Neural crest cell (in vitro differentiated cells): ENCODE measurements around the gene MORC4. TPM values are rescaled to one million over a fixed set of nuclear protein-coding genes. Genes with fewer than 3 reads are reported as not detected.

Source experiments
- DNase-seq: peaks from one replicate; pipeline ENCODE4 v3.0.0; 2021; ENCODE audit warnings: low read depth, mixed read lengths, low spot score
- H3K27ac Mint-ChIP-seq: one replicate; pipeline ENCODE4 v1.8.0; 2021; ENCODE audit warnings: mild to moderate bottlenecking, mixed read lengths; ENCODE audit not compliant: unreplicated experiment
- H3K27me3 Mint-ChIP-seq: 2 replicates; pipeline ENCODE4 v1.8.0; 2021; ENCODE audit warnings: low read depth, mild to moderate bottlenecking, mixed read lengths
- H3K36me3 Mint-ChIP-seq: 2 replicates; pipeline ENCODE4 v1.8.0; 2021; ENCODE audit warnings: low read depth, mild to moderate bottlenecking, mixed read lengths
- H3K4me1 Mint-ChIP-seq: 2 replicates; pipeline ENCODE4 v1.8.0; 2021; ENCODE audit warnings: mixed read lengths
- H3K4me3 Mint-ChIP-seq: one replicate; pipeline ENCODE4 v1.8.0; 2021; ENCODE audit warnings: mild to moderate bottlenecking, mixed read lengths
- H3K9me3 Mint-ChIP-seq: 2 replicates; pipeline ENCODE4 v1.8.0; 2021; ENCODE audit warnings: mixed read lengths
- CTCF ChIP-seq: fragments of 200-600 bp; sonication (generic); conservative IDR thresholded peaks from 2 replicates; pipeline ENCODE4 v1.5.0; 2021; ENCODE audit warnings: antibody characterized with exemption, mild to moderate bottlenecking
- total RNA-seq: library from RNA; stranded (reverse); gene quantifications from 2 replicates; pipeline ENCODE4 v1.2.1, GENCODE V29; 2021

Gene MORC4
- total RNA-seq, 1 donor from 2014 or later = 10.1 TPM

GRCh38 chrX:106897259-106897658, 102.8 kb downstream of the MORC4 start:
- no peak overlapping the region for H3K27ac Mint-ChIP-seq
- no peaks in the 10 kb centered on the region for H3K27me3 Mint-ChIP-seq
- peaks cover 2% of the 10 kb centered on the region for H3K9me3 Mint-ChIP-seq
- no peak for TF ChIP-seq CTCF
- H3K4me1 Mint-ChIP-seq = no peaks in the 10 kb centered on the region
- H3K36me3 Mint-ChIP-seq = no peaks in the 10 kb centered on the region
- H3K4me3 Mint-ChIP-seq = no peak overlapping the region
- no peak for DNase-seq

- no peaks in the 10 kb centered on the region for H3K36me3 Mint-ChIP-seq
- H3K27ac Mint-ChIP-seq = no peak overlapping the region
- H3K27me3 Mint-ChIP-seq = no peaks in the 10 kb centered on the region
- peaks cover 2% of the 10 kb centered on the region for H3K9me3 Mint-ChIP-seq
- no peaks in the 10 kb centered on the region for H3K4me1 Mint-ChIP-seq
- no peak overlapping the region for H3K4me3 Mint-ChIP-seq
- no peak for TF ChIP-seq CTCF
- no peak for DNase-seq
These were observed 105.0 kb downstream of the MORC4 start for GRCh38 chrX:106894978-106895452.

- Mint-ChIP-seq H3K9me3 (peaks cover 2% of the 10 kb centered on the region), H3K4me1 (no peaks in the 10 kb centered on the region), H3K36me3 (no peaks in the 10 kb centered on the region), H3K27me3 (no peaks in the 10 kb centered on the region), H3K4me3 (no peak overlapping the region), H3K27ac (no peak overlapping the region)
- peak; percentile 57 for DNase-seq
- peak; percentile 77 for TF ChIP-seq CTCF
These were observed 105.6 kb downstream of the MORC4 start for GRCh38 chrX:106894392-106894909.

- Mint-ChIP-seq H3K27ac (no peak overlapping the region), H3K36me3 (no peaks in the 10 kb centered on the region), H3K9me3 (peaks cover 8% of the 10 kb centered on the region), H3K4me1 (no peaks in the 10 kb centered on the region), H3K4me3 (no peak overlapping the region), H3K27me3 (no peaks in the 10 kb centered on the region)
- no peak for DNase-seq
- TF ChIP-seq CTCF = no peak
These were observed 108.1 kb downstream of the MORC4 start for GRCh38 chrX:106891762-106892460.

Other genes starting within 250 kb of the MORC4 start
- 1.1 and 1.5 TPM in 2 replicates for gene TBC1D8B, start 197.5 kb downstream of the MORC4 start, total RNA-seq
- gene RIPPLY1, start 96.9 kb downstream of the MORC4 start, total RNA-seq = not detected in 2 replicates
- not detected in 2 replicates for gene CLDN2, start 79.8 kb downstream of the MORC4 start, total RNA-seq
- 15.8 and 22.4 TPM in 2 replicates for gene RBM41, start 118.6 kb upstream of the MORC4 start, total RNA-seq
- 6.1 and 6.8 TPM in 2 replicates for gene NUP62CL, start 206.2 kb upstream of the MORC4 start, total RNA-seq
- gene DNAAF6, start 206.4 kb upstream of the MORC4 start, total RNA-seq = not detected in 2 replicates